Fibroblast of villous mesenchyme (primary cell): ENCODE results near the gene LIMK1. TPM values are rescaled to one million over a fixed set of nuclear protein-coding genes. Genes with fewer than 3 reads are reported as not detected.

ENCODE experiments used
- DNase-seq: peaks from one replicate; pipeline ENCODE4 v3.0.0-alpha.2; 2010; ENCODE audit warnings: low read depth
- H3K4me3 ChIP-seq: 2 replicates; pipeline ENCODE4 v1.5.1; 2011; ENCODE audit warnings: low read depth, mild to moderate bottlenecking, low read length
- total RNA-seq: library from RNA; depleted of rRNA; stranded (reverse); fragments of >200 nt; gene quantifications from 2 replicates; pipeline ENCODE4 v1.2.3, GENCODE V29; 2012
- TF ChIP-seq, protein P1 (sequence below): IDR thresholded peaks from 2 replicates; pipeline ENCODE4 v1.5.1; 2012; ENCODE audit warnings: low read depth, mild to moderate bottlenecking, low read length; ENCODE audit not compliant: insufficient read depth

Gene LIMK1
- total RNA-seq, 1 donor, result 44.9 TPM

- TF ChIP-seq, protein P1, sequence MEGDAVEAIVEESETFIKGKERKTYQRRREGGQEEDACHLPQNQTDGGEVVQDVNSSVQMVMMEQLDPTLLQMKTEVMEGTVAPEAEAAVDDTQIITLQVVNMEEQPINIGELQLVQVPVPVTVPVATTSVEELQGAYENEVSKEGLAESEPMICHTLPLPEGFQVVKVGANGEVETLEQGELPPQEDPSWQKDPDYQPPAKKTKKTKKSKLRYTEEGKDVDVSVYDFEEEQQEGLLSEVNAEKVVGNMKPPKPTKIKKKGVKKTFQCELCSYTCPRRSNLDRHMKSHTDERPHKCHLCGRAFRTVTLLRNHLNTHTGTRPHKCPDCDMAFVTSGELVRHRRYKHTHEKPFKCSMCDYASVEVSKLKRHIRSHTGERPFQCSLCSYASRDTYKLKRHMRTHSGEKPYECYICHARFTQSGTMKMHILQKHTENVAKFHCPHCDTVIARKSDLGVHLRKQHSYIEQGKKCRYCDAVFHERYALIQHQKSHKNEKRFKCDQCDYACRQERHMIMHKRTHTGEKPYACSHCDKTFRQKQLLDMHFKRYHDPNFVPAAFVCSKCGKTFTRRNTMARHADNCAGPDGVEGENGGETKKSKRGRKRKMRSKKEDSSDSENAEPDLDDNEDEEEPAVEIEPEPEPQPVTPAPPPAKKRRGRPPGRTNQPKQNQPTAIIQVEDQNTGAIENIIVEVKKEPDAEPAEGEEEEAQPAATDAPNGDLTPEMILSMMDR, result no peak
- peak; percentile 94 for DNase-seq
- peak overlapping the region; percentile 47 for H3K4me3 ChIP-seq
Measured at GRCh38 chr7:74094224-74095101, 10.9 kb downstream of the LIMK1 start.

DNA sequence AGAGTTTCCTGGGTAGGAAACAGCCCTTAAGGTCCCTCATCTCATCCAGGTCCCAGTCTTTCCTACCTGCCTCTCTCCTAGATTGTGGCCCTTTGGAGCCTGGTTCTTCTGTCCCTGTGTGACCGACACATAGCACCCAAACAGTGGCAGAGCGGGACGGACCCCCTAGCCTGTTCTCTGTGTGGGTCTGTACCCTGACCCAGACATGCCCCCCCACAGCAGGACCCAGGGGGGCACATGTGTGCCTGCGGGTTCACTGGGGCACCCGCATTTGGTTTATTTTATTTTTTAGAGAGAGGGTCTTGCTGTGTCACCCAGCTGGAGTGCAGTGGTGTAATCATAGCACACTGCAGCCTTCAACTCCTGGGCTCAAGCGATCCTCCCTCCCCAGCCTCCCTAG lies 11.5 kb downstream of the LIMK1 start:
- no peak for DNase-seq
- H3K4me3 ChIP-seq, result no peak overlapping the region
- TF ChIP-seq, protein P1, result no peak

GRCh38 chr7:74097937-74098614 lies 14.5 kb downstream of the LIMK1 start:
- H3K4me3 ChIP-seq, result no peak overlapping the region
- TF ChIP-seq, protein P1, result no peak
- peak; percentile 97 for DNase-seq

- TF ChIP-seq, protein P1, result no peak
- no peak overlapping the region for H3K4me3 ChIP-seq
Measured at GRCh38 chr7:74099031-74099430, 15.4 kb downstream of the LIMK1 start.

GRCh38 chr7:74101061-74101681 lies 17.6 kb downstream of the LIMK1 start:
- DNase-seq, result peak; percentile 80
- TF ChIP-seq, protein P1, result no peak
- no peak overlapping the region for H3K4me3 ChIP-seq

More at GRCh38 chr7:74099031-74099430, 15.4 kb downstream of the LIMK1 start:
- no peak for DNase-seq

DNA sequence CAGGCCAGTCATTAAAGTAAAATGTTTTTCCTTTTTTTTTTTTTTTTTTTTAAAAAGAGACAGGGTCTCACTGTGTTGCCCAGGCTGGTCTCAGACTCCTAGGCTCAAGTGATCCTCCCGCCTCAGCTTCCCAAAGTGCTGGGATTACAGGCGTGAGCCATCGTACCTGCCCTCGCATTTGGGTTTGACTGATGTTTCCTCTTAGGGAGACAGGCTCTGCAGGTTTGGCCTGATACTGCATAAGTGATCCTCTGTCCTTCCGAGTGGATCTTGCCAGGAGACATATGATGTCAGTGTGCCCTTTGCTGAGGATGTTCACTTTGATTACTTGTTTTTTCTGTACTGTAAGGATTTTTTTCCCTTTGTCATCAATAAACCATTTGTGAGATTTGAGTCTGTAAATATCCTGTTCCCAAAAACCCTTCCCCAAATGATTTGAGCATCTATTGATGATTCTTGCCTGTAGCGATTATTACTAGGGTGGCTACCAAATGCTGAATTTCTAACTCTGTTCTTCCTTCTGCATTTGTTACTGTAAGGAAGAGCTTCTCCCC lies 19.7 kb downstream of the LIMK1 start:
- DNase-seq, result no peak
- no peak overlapping the region for H3K4me3 ChIP-seq
- TF ChIP-seq, protein P1, result no peak
